NB4 (cell line): Measurements from ENCODE around the gene LRWD1.

ENCODE experiments used
- DNase-seq: peaks from one replicate; pipeline ENCODE4 v3.0.0; 2010; ENCODE audit warnings: low read depth
- H3K4me3 ChIP-seq: one replicate; pipeline ENCODE4 v1.5.1; 2011; ENCODE audit warnings: mild to moderate bottlenecking, low read depth, low read length, moderate library complexity
- MAX ChIP-seq: IDR thresholded peaks from 2 replicates; pipeline ENCODE4 v1.6.1; 2011; ENCODE audit warnings: low read depth, low read length
- MYC ChIP-seq: IDR thresholded peaks from 2 replicates; pipeline ENCODE4 v1.6.1; 2011; ENCODE audit warnings: low read depth, low read length
- POLR2A ChIP-seq: IDR thresholded peaks from 2 replicates; pipeline ENCODE4 v1.6.1; 2011; ENCODE audit warnings: mild to moderate bottlenecking; ENCODE audit not compliant: insufficient read length; ENCODE audit errors: extremely low read depth
- TF ChIP-seq, protein P1 (sequence below): IDR thresholded peaks from one replicate; pipeline ENCODE4 v1.5.1; 2012; ENCODE audit warnings: low read depth, low read length

Gene LRWD1

GRCh38 chr7:102447311-102447710, 17.5 kb upstream of the LRWD1 start:
- DNase-seq, result no peak
- TF ChIP-seq MYC, result no peak
- no peak for TF ChIP-seq POLR2A
- TF ChIP-seq, protein P1, sequence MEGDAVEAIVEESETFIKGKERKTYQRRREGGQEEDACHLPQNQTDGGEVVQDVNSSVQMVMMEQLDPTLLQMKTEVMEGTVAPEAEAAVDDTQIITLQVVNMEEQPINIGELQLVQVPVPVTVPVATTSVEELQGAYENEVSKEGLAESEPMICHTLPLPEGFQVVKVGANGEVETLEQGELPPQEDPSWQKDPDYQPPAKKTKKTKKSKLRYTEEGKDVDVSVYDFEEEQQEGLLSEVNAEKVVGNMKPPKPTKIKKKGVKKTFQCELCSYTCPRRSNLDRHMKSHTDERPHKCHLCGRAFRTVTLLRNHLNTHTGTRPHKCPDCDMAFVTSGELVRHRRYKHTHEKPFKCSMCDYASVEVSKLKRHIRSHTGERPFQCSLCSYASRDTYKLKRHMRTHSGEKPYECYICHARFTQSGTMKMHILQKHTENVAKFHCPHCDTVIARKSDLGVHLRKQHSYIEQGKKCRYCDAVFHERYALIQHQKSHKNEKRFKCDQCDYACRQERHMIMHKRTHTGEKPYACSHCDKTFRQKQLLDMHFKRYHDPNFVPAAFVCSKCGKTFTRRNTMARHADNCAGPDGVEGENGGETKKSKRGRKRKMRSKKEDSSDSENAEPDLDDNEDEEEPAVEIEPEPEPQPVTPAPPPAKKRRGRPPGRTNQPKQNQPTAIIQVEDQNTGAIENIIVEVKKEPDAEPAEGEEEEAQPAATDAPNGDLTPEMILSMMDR, result no peak
- TF ChIP-seq MAX, result no peak
- no peak overlapping the region for H3K4me3 ChIP-seq

DNA sequence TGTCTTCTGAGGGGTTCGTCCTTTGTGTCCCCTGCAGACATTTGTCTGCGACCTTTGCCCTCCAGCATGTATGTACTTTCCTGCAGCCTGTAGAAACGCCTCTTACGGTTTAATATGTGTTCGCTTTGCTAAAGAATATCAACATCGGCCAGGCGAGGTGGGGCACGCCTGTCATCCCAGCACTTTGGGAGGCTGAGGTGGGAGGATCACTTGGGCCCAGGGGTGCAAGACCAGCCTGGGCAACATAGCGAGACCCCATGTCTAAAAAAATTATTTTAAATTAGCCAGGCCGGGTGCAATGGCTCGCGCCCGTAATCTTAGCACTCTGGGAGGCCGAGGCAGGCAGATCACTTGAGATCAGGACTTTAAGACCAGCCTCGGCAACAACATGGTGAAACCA, 15.6 kb upstream of the LRWD1 start:
- H3K4me3 ChIP-seq, result no peak overlapping the region
- no peak for DNase-seq
- TF ChIP-seq POLR2A (no peak), MAX (no peak), MYC (no peak)
- TF ChIP-seq, protein P1, result no peak

- TF ChIP-seq MAX (no peak), POLR2A (no peak), MYC (no peak)
- TF ChIP-seq, protein P1, result peak; percentile 26
- DNase-seq, result no peak
- no peak overlapping the region for H3K4me3 ChIP-seq
These were observed 14.5 kb upstream of the LRWD1 start for GRCh38 chr7:102450242-102450641.

DNA sequence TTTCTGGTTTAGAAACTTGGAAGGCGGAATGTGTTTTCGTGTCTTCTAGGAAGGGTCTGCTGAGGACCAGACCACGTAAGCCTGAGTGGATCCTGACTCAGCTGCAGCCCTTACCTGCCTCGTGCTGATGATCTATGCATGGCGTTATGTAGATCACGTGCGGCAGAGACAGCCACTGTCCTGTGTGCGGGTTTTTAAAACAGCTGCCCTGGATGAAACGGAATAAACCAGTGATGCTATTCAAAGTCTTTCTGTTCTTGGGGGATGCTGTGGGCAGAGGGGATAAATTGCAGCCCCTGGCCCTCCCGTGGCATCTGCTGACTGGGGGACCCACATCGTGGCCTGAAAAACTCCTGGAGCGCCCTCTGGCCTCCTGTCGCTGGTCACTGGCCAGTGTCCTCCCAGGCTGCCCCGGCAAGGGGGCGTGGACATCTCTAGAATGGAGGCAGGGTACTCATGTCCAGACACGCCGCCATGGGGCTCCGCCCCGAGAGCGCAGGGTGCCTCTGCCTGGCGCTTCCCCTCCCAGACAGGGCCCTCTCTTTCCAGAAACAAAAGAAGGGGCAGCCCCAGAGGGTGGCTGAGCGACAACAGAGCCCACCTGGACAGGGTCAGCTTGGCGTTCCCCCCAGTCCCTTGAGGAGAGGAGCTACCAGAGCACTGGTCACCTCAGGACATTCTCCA, 13.3 kb upstream of the LRWD1 start:
- no peak overlapping the region for H3K4me3 ChIP-seq
- no peak for DNase-seq
- TF ChIP-seq MAX (no peak), POLR2A (no peak), MYC (no peak)
- TF ChIP-seq, protein P1, result no peak

GRCh38 chr7:102452451-102452850, 12.3 kb upstream of the LRWD1 start:
- H3K4me3 ChIP-seq, result no peak overlapping the region
- TF ChIP-seq, protein P1, result no peak
- no peak for TF ChIP-seq MAX
- no peak for TF ChIP-seq POLR2A
- TF ChIP-seq MYC, result no peak
- DNase-seq, result no peak

- DNase-seq, result no peak
- H3K4me3 ChIP-seq, result no peak overlapping the region
- TF ChIP-seq POLR2A (no peak), MAX (no peak), MYC (no peak)
- TF ChIP-seq, protein P1, result no peak
These were observed 11.5 kb upstream of the LRWD1 start for GRCh38 chr7:102453319-102453718.
